H1 (cell line): ENCODE measurements around the gene CD63. TPM values are rescaled to one million over a fixed set of nuclear protein-coding genes. Genes with fewer than 3 reads are reported as not detected.

Experiments
- CTCF ChIA-PET: fragments of 300-600 bp; sonication (Branson Sonifier 250); formaldehyde crosslinking; loops from one replicate; lab custom pipeline; 2021; ENCODE audit not compliant: partially characterized antibody; lab: Charles Lee
- POLR2A ChIA-PET: fragments of 300-600 bp; sonication (Branson Sonifier 250); formaldehyde crosslinking; loops from one replicate; lab custom pipeline; 2021; ENCODE audit warnings: inconsistent platforms; ENCODE audit not compliant: partially characterized antibody; lab: Charles Lee
- DNase-seq, 2 experiments: peaks; one replicate each; pipeline versions ENCODE4 v3.0.0 to v3.0.0-alpha.2; 2010 to 2022; ENCODE audit warnings: low spot score in 2 of 2, low read depth in 1 of 2, mixed read lengths in 1 of 2
- FAIRE-seq: peaks from 2 replicates; lab custom pipeline; 2011; peaks lifted over from hg19 to GRCh38; lab: Jason Lieb, UNC
- H2AFZ ChIP-seq: 2 replicates; pipeline ENCODE4 v1.8.1; 2012; ENCODE audit warnings: low read length, inconsistent platforms
- H2AK5ac ChIP-seq: 2 replicates; pipeline ENCODE4 v1.6.1; 2013; ENCODE audit warnings: low read depth, low read length
- H2BK120ac ChIP-seq: replicated peaks from 2 replicates; pipeline ENCODE3; 2013; ENCODE audit warnings: low read depth, low read length, inconsistent platforms
- H2BK12ac ChIP-seq: 2 replicates; pipeline ENCODE4 v1.6.1; 2013; ENCODE audit warnings: low read depth, low read length
- H2BK15ac ChIP-seq: 2 replicates; pipeline ENCODE4 v1.6.1; 2013; ENCODE audit warnings: low read length
- H2BK20ac ChIP-seq: 2 replicates; pipeline ENCODE4 v1.6.1; 2013; ENCODE audit warnings: low read length
- H2BK5ac ChIP-seq: 2 replicates; pipeline ENCODE4 v1.6.1; 2013; ENCODE audit warnings: low read depth, low read length
- H3K14ac ChIP-seq: 2 replicates; pipeline ENCODE4 v1.6.1; 2013; ENCODE audit warnings: inconsistent platforms; ENCODE audit not compliant: insufficient read length
- H3K18ac ChIP-seq: 2 replicates; pipeline ENCODE4 v1.6.1; 2013; ENCODE audit warnings: low read length; ENCODE audit errors: extremely low read depth
- H3K23ac ChIP-seq: 2 replicates; pipeline ENCODE4 v1.6.1; 2013; ENCODE audit warnings: inconsistent platforms; ENCODE audit not compliant: insufficient read length
- H3K23me2 ChIP-seq: 2 replicates; pipeline ENCODE4 v1.6.1; 2013; ENCODE audit warnings: low read depth, low read length
- H3K27ac ChIP-seq: 2 replicates; pipeline ENCODE4 v1.6.1; 2011; ENCODE audit warnings: low read depth, low read length, inconsistent platforms
- H3K27me3 ChIP-seq, 4 experiments: replicated peaks in 1 of 4; 1 replicate in 1 of 4; 2 replicates in 3 of 4; pipeline versions ENCODE4 v1.6.1 to v1.8.1; 2011 to 2013; ENCODE audit warnings: low read length in 3 of 4, mild to moderate bottlenecking in 3 of 4, inconsistent platforms in 2 of 4, mixed read lengths in 2 of 4, moderate library complexity in 1 of 4; ENCODE audit not compliant: control insufficient read depth in 3 of 4, insufficient read depth in 3 of 4; ENCODE audit errors: extremely low read depth in 1 of 4
- H3K36me3 ChIP-seq, 4 experiments: 2 replicates each; pipeline versions ENCODE4 v1.6.1 to v1.8.1; 2011 to 2013; ENCODE audit warnings: mild to moderate bottlenecking in 4 of 4, low read length in 3 of 4, moderate library complexity in 2 of 4, control low read depth in 1 of 4, inconsistent platforms in 1 of 4; ENCODE audit not compliant: insufficient read depth in 4 of 4, control insufficient read depth in 2 of 4
- H3K4ac ChIP-seq: replicated peaks from 2 replicates; pipeline ENCODE3; 2013; ENCODE audit warnings: low read length, low read depth, mixed read lengths, inconsistent platforms; ENCODE audit not compliant: insufficient read length
- H3K4me1 ChIP-seq, 4 experiments: replicated peaks in 1 of 4; 1 replicate in 1 of 4; 2 replicates in 3 of 4; pipeline versions ENCODE4 v1.6.1 to v1.8.1; 2011 to 2013; ENCODE audit warnings: low read length in 3 of 4, inconsistent platforms in 2 of 4, mixed read lengths in 1 of 4; ENCODE audit not compliant: insufficient read depth in 4 of 4, control insufficient read depth in 3 of 4
- H3K4me2 ChIP-seq, 2 experiments: 2 replicates each; pipeline versions ENCODE4 v1.6.1 to v1.8.1; 2011 to 2013; ENCODE audit warnings: low read depth in 2 of 2, low read length in 2 of 2, control low read depth in 1 of 2, inconsistent platforms in 1 of 2, mild to moderate bottlenecking in 1 of 2; ENCODE audit not compliant: insufficient read depth in 1 of 2
- H3K4me3 ChIP-seq, 4 experiments: fragments of 200-600, 300-600 bp in 1 of 4; sonication (generic), shearing (Covaris generic), sonication (Bioruptor Twin) in 1 of 4; 2 replicates each; pipeline versions ENCODE4 v1.5.1 to v1.8.1; 2011 to 2016; ENCODE audit warnings: low read length in 4 of 4, low read depth in 3 of 4, control low read depth in 2 of 4, inconsistent platforms in 2 of 4, mild to moderate bottlenecking in 2 of 4, mixed read lengths in 1 of 4, moderate library complexity in 1 of 4; ENCODE audit not compliant: insufficient read depth in 2 of 4; ENCODE audit errors: extremely low read depth in 1 of 4
- H3K56ac ChIP-seq: replicated peaks from 2 replicates; pipeline ENCODE3; 2013; ENCODE audit warnings: low read depth, mild to moderate bottlenecking, mixed read lengths, low read length, inconsistent platforms; ENCODE audit not compliant: insufficient read length
- H3K79me1 ChIP-seq: 2 replicates; pipeline ENCODE4 v1.6.1; 2013; ENCODE audit warnings: low read depth, low read length, control low read depth
- H3K79me2 ChIP-seq, 2 experiments: 2 replicates each; pipeline versions ENCODE4 v1.6.1 to v1.8.1; 2012 to 2013; ENCODE audit warnings: low read length in 2 of 2, mild to moderate bottlenecking in 2 of 2, inconsistent platforms in 1 of 2; ENCODE audit not compliant: insufficient read depth in 2 of 2, control insufficient read depth in 1 of 2
- H3K9ac ChIP-seq, 4 experiments: replicated peaks in 1 of 4; 1 replicate in 1 of 4; 2 replicates in 3 of 4; pipeline versions ENCODE4 v1.6.1 to v1.8.1; 2011 to 2013; ENCODE audit warnings: low read depth in 3 of 4, low read length in 3 of 4, control low read depth in 2 of 4, mild to moderate bottlenecking in 2 of 4, moderate library complexity in 2 of 4, inconsistent platforms in 1 of 4; ENCODE audit errors: extremely low read depth in 1 of 4
- H3K9me3 ChIP-seq, 2 experiments: 2 replicates each; pipeline versions ENCODE4 v1.6.1 to v1.8.1; 2012 to 2013; ENCODE audit warnings: mild to moderate bottlenecking in 2 of 2, moderate library complexity in 2 of 2, control low read depth in 1 of 2, inconsistent platforms in 1 of 2, low read depth in 1 of 2, low read length in 1 of 2, mixed read lengths in 1 of 2; ENCODE audit not compliant: insufficient read depth in 2 of 2
- H4K20me1 ChIP-seq, 2 experiments: replicated peaks in 1 of 2; 2 replicates each; pipeline versions ENCODE3 to v1.8.1; 2011 to 2013; ENCODE audit warnings: inconsistent platforms in 2 of 2, low read length in 2 of 2, mild to moderate bottlenecking in 1 of 2; ENCODE audit not compliant: insufficient read depth in 2 of 2, control insufficient read depth in 1 of 2
- H4K5ac ChIP-seq: 2 replicates; pipeline ENCODE4 v1.6.1; 2013; ENCODE audit warnings: low read length, low read depth, mixed read lengths, inconsistent platforms; ENCODE audit not compliant: insufficient read length
- H4K8ac ChIP-seq: 2 replicates; pipeline ENCODE4 v1.8.0; 2013; ENCODE audit warnings: mild to moderate bottlenecking, moderate library complexity, low read length, inconsistent platforms; ENCODE audit not compliant: insufficient read depth; ENCODE audit errors: extremely low read depth
- H4K91ac ChIP-seq: replicated peaks from 2 replicates; pipeline ENCODE3; 2013; ENCODE audit warnings: low read length, mixed read lengths, inconsistent platforms; ENCODE audit not compliant: insufficient read length
- CBX5 ChIP-seq: fragments of 300-800, 300-1000 bp; sonication (generic); IDR thresholded peaks from 2 replicates; pipeline ENCODE4 v1.7.1; 2016; ENCODE audit warnings: antibody characterized with exemption, low read length, low read depth
- CHD2 ChIP-seq: IDR thresholded peaks from 2 replicates; pipeline ENCODE4 v1.6.1; 2012; ENCODE audit warnings: low read length, improper control_type of control experiment
- SAP30 ChIP-seq: fragments of 300-600 bp; sonication (generic); IDR thresholded peaks from 2 replicates; pipeline ENCODE4 v1.7.1; 2012; ENCODE audit warnings: low read length, moderate library complexity, mild to moderate bottlenecking, inconsistent platforms; ENCODE audit not compliant: insufficient read depth, insufficient replicate concordance
- SUZ12 ChIP-seq: fragments of 200-600 bp; sonication (generic); IDR thresholded peaks from 2 replicates; pipeline ENCODE4 v1.6.1; 2012; ENCODE audit warnings: mild to moderate bottlenecking, inconsistent platforms, low read length, moderate library complexity, mixed read lengths
- TCF12 ChIP-seq: IDR thresholded peaks from 2 replicates; pipeline ENCODE4 v1.6.1; 2011; ENCODE audit warnings: low read depth, mild to moderate bottlenecking, low read length
- TEAD4 ChIP-seq: IDR thresholded peaks from 2 replicates; pipeline ENCODE4 v1.6.1; 2012; ENCODE audit warnings: low read depth, low read length, inconsistent platforms, mixed read lengths
- WGBS, 2 experiments: shearing (Covaris generic) in 1 of 2; methylation state at CpG; one replicate each; pipeline versions ENCODE4 v1.1.6 to v1.1.7; 2013 to 2015; ENCODE audit warnings: low lambda C conversion rate in 2 of 2, mixed read lengths in 2 of 2, inconsistent platforms in 1 of 2, low coverage in 1 of 2, missing lambda C conversion rate in 1 of 2; ENCODE audit not compliant: insufficient replicate concordance in 2 of 2, insufficient coverage in 1 of 2, insufficient read length in 1 of 2; ENCODE audit errors: extremely low coverage in 1 of 2, missing lambda C conversion rate in 1 of 2; 5-methylcytosine and 5-hydroxymethylcytosine counted together
- polyA plus RNA-seq, 7 experiments: library from polyadenylated mRNA; depleted of rRNA in 3 of 7; stranded (reverse) in 5 of 7; unstranded in 2 of 7; fragments of >200 nt in 5 of 7; fragments of 200-250 nt in 2 of 7; gene quantifications; 1 replicate in 5 of 7; 2 replicates in 1 of 7; 4 replicates in 1 of 7; pipeline versions ENCODE4 v1.2.1 to v1.2.3, GENCODE V29; 2011 to 2013; ENCODE audit warnings: missing spikeins in 2 of 7, mixed read lengths in 2 of 7
- total RNA-seq: library from RNA; stranded (reverse); fragmentation: NEBNext Ultra II Directional; extraction: Animal tissue kit (Norgen Biotek cat#: 25700); gene quantifications from 2 replicates; pipeline ENCODE4 v1.2.1, GENCODE V29; 2021

Gene CD63
- total and polyA plus RNA-seq, 2 of the 8 experiments (the other 6 are each of a cell fraction or from before 2014, with no cell fraction given) = 440 to 526 TPM

GRCh38 chr12:55755246-55755645 lies 26.4 kb upstream of the CD63 start:
- Histone ChIP-seq H4K20me1 (peaks cover 5 to 10% of the 10 kb centered on the region in 2 experiments), H2BK5ac (no peak overlapping the region), H2AK5ac (no peak overlapping the region), H2BK12ac (no peak overlapping the region), H4K8ac (no peak overlapping the region), H2BK15ac (no peak overlapping the region), H3K9me3 (no peaks in the 10 kb centered on the region), H3K4me3 (no peak overlapping the region), H4K5ac (no peak overlapping the region), H3K9ac (no peak overlapping the region), H3K4me1 (peaks cover 0 to 3% (median 0%) of the 10 kb centered on the region in 4 experiments; a peak in 1 of 7 replicates), H2BK20ac (no peak overlapping the region), H3K79me2 (no peaks in the 10 kb centered on the region), H3K4ac (no peak overlapping the region), H3K14ac (no peak overlapping the region), H3K18ac (no peak overlapping the region), H3K4me2 (no peak overlapping the region), H3K23ac (no peak overlapping the region), H3K36me3 (peaks cover 22 to 70% (median 46%) of the 10 kb centered on the region in 4 experiments; a peak in 7 of 8 replicates), H3K23me2 (no peaks in the 10 kb centered on the region), H3K27me3 (no peaks in the 10 kb centered on the region), H4K91ac (no peak overlapping the region), H3K79me1 (no peaks in the 10 kb centered on the region; the same call in 1 of the 2 replicates), H3K56ac (no peak overlapping the region), H3K27ac (no peak overlapping the region), H2AFZ (no peak overlapping the region), H2BK120ac (no peak overlapping the region)
- FAIRE-seq = no peak
- ChIA-PET CTCF (interaction anchor here (0.6 to 14.5 kb wide), 11 partner anchors 8 to 185 kb away, joined by 3 to 186 read pairs (median 4); partner anchors contain the start of gene GDF11), POLR2A (interaction anchor here (0.8 to 46.5 kb wide), 7 partner anchors 11 to 265 kb away, joined by 3 to 809 read pairs (median 3); partner anchors contain the start of genes CD63, GDF11, ORMDL2 and SARNP)
- TF ChIP-seq TCF12 (no peak), TEAD4 (0 out of 2 replicates have a peak, but pooled peaks have one; percentile 41), CHD2 (no peak), CBX5 (no peak), SAP30 (no peak), SUZ12 (no peak)
- DNase-seq = no peak
- WGBS, 2 experiments = 72% methylated on average over 2 of the region's 2 CpGs; no CpG with 5 or more reads in 1 of the 2 experiments
